GM12878 (cell line): ENCODE data around the gene ANAPC2. TPM values are rescaled to one million over a fixed set of nuclear protein-coding genes. Genes with fewer than 3 reads are reported as not detected.
A peak's percentile ranks its signal among the peaks of the same experiment; 100 is the strongest.

ENCODE experiments used
- ATAC-seq: fragments of 200-7000 bp; cut with Tn5 transposase; 3 replicates; pipeline ENCODE4 v1.9.1; 2020; ENCODE audit warnings: mild to moderate bottlenecking, moderate library complexity
- BruUV-seq: library from RNA; stranded (reverse); fragments of 400-500 nt; replicated peaks from 2 replicates; lab custom pipeline; 2021; lab: Mats Ljungman, UMichigan
- CTCF ChIA-PET: fragments of 300-600 bp; sonication (Branson Sonifier 250); formaldehyde crosslinking; extraction: SDS; loops from one replicate; lab custom pipeline; 2021; ENCODE audit warnings: inconsistent platforms; lab: Yijun Ruan, JAX
- POLR2A ChIA-PET: fragments of 350-600 bp; formaldehyde crosslinking; extraction: SDS; loops from one replicate; lab custom pipeline; 2021; ENCODE audit warnings: inconsistent platforms; lab: Charles Lee
- RAD21 ChIA-PET: fragments of 300-600 bp; sonication (Branson Sonifier 250); formaldehyde crosslinking; loops from one replicate; lab custom pipeline; 2023; ENCODE audit warnings: antibody characterized with exemption; ENCODE audit not compliant: unreplicated experiment; lab: Charles Lee
- SMC1A ChIA-PET: fragments of 300-600 bp; sonication (Branson Sonifier 250); formaldehyde crosslinking; loops from one replicate; lab custom pipeline; 2023; ENCODE audit not compliant: unreplicated experiment, uncharacterized antibody; lab: Charles Lee
- DNase-seq: peaks from one replicate; pipeline ENCODE4 v3.0.0-alpha.2; 2011; ENCODE audit warnings: low read depth, low spot score
- FAIRE-seq: peaks from 3 replicates; lab custom pipeline; 2011; peaks lifted over from hg19 to GRCh38; lab: Jason Lieb, UNC
- H2AFZ ChIP-seq: 2 replicates; pipeline ENCODE4 v1.6.0; 2011; ENCODE audit warnings: low read depth, low read length, control low read depth; ENCODE audit not compliant: control insufficient read depth
- H3K27ac ChIP-seq: 2 replicates; pipeline ENCODE4 v1.5.1; 2011; ENCODE audit warnings: control low read depth; ENCODE audit not compliant: control insufficient read depth, insufficient read depth
- H3K27me3 ChIP-seq, 2 experiments: replicated peaks in 1 of 2; 2 replicates each; pipeline versions ENCODE4 v1.6.0 to v1.6.1; 2011; ENCODE audit warnings: low read length in 1 of 2; ENCODE audit not compliant: control insufficient read depth in 2 of 2, insufficient read depth in 2 of 2
- H3K36me3 ChIP-seq, 2 experiments: 2 replicates each; pipeline ENCODE4 v1.5.1; 2011; ENCODE audit warnings: low read length in 1 of 2; ENCODE audit not compliant: control insufficient read depth in 2 of 2, insufficient read depth in 2 of 2
- H3K4me1 ChIP-seq: 2 replicates; pipeline ENCODE4 v1.6.1; 2011; ENCODE audit warnings: mild to moderate bottlenecking, low read length, moderate library complexity, mixed read lengths; ENCODE audit not compliant: control insufficient read depth, insufficient read depth
- H3K4me2 ChIP-seq: 2 replicates; pipeline ENCODE4 v1.6.0; 2011; ENCODE audit warnings: control low read depth; ENCODE audit not compliant: control insufficient read depth, insufficient read depth
- H3K4me3 ChIP-seq: fragments of 200-600 bp; sonication (generic); 2 replicates; pipeline ENCODE4 v1.5.1; 2016
- H3K79me2 ChIP-seq: 2 replicates; pipeline ENCODE4 v1.6.0; 2011; ENCODE audit warnings: low read length; ENCODE audit not compliant: control insufficient read depth, insufficient read depth
- H3K9ac ChIP-seq: 2 replicates; pipeline ENCODE4 v1.8.0; 2011; ENCODE audit warnings: low read length, control low read depth, mixed read lengths; ENCODE audit not compliant: control insufficient read depth, insufficient read depth
- H3K9me3 ChIP-seq: replicated peaks from 3 replicates; pipeline ENCODE4 v1.5.1; 2011; ENCODE audit warnings: mild to moderate bottlenecking, low read length; ENCODE audit not compliant: control insufficient read depth, insufficient read depth
- H4K20me1 ChIP-seq: 2 replicates; pipeline ENCODE4 v1.6.0; 2011; ENCODE audit not compliant: control insufficient read depth, insufficient read depth
- CBX5 ChIP-seq: sonication (generic); IDR thresholded peaks from 2 replicates; pipeline ENCODE4 v1.6.1; 2016; ENCODE audit warnings: low read depth, moderate library complexity, mild to moderate bottlenecking, inconsistent platforms
- CHD2 ChIP-seq: IDR thresholded peaks from 2 replicates; pipeline ENCODE4 v1.6.1; 2011; ENCODE audit warnings: low read depth, low read length, improper control_type of control experiment, borderline replicate concordance
- CHD4 ChIP-seq: fragments of 200-600 bp; sonication (generic); IDR thresholded peaks from 2 replicates; pipeline ENCODE4 v1.6.1; 2016; ENCODE audit warnings: mild to moderate bottlenecking
- EGR1 ChIP-seq, 2 experiments: IDR thresholded peaks; 1 replicate in 1 of 2; 2 replicates in 1 of 2; pipeline ENCODE4 v1.6.1; 2011 to 2012; ENCODE audit warnings: low read depth in 2 of 2, low read length in 2 of 2, borderline replicate concordance in 1 of 2, mild to moderate bottlenecking in 1 of 2, moderate library complexity in 1 of 2
- GATAD2B ChIP-seq: fragments of 450-650 bp; conservative IDR thresholded peaks from 2 replicates; pipeline ENCODE4 v1.6.1; 2017; ENCODE audit warnings: low read depth, mild to moderate bottlenecking, moderate library complexity
- IRF4 ChIP-seq: IDR thresholded peaks from 2 replicates; pipeline ENCODE4 v1.6.1; 2011; ENCODE audit warnings: low read depth, low read length
- LARP7 ChIP-seq: fragments of 450-650 bp; IDR thresholded peaks from 2 replicates; pipeline ENCODE4 v1.6.1; 2017; ENCODE audit warnings: mild to moderate bottlenecking
- NR2C1 ChIP-seq: fragments of 450-650 bp; IDR thresholded peaks from 2 replicates; pipeline ENCODE4 v1.6.1; 2017; ENCODE audit warnings: antibody characterized with exemption, mild to moderate bottlenecking, moderate library complexity
- POLR2AphosphoS5 ChIP-seq: IDR thresholded peaks from 2 replicates; pipeline ENCODE4 v1.6.1; 2011; ENCODE audit warnings: mild to moderate bottlenecking, low read length, inconsistent platforms
- RELB ChIP-seq: fragments of 450-650 bp; IDR thresholded peaks from 2 replicates; pipeline ENCODE4 v1.6.1; 2017; ENCODE audit warnings: low read depth, mild to moderate bottlenecking, moderate library complexity
- SIX5 ChIP-seq: IDR thresholded peaks from 2 replicates; pipeline ENCODE4 v1.6.1; 2011; ENCODE audit warnings: mild to moderate bottlenecking, low read depth, low read length, moderate library complexity; ENCODE audit not compliant: severe bottlenecking
- SMAD1 ChIP-seq: fragments of 450-650 bp; IDR thresholded peaks from 2 replicates; pipeline ENCODE4 v1.6.1; 2018; ENCODE audit warnings: mild to moderate bottlenecking, low read depth; ENCODE audit not compliant: partially characterized antibody
- SMC3 ChIP-seq: IDR thresholded peaks from 2 replicates; pipeline ENCODE4 v1.6.1; 2011; ENCODE audit warnings: low read length, improper control_type of control experiment, borderline replicate concordance
- SP1 ChIP-seq: IDR thresholded peaks from one replicate; pipeline ENCODE4 v1.6.1; 2011; ENCODE audit warnings: low read depth, low read length
- ZBTB11 ChIP-seq: fragments of 450-650 bp; formaldehyde crosslinking; IDR thresholded peaks from 2 replicates; pipeline ENCODE4 v1.5.0; 2022; ENCODE audit warnings: mild to moderate bottlenecking, missing genetic modification characterization
- WGBS: methylation state at CpG from one replicate; pipeline ENCODE4 v1.1.6; 2016; ENCODE audit warnings: low lambda C conversion rate; ENCODE audit not compliant: insufficient replicate concordance, insufficient coverage; ENCODE audit errors: missing lambda C conversion rate; 5-methylcytosine and 5-hydroxymethylcytosine counted together
- in situ Hi-C: fragments of 300-500 bp; cut with MboI; formaldehyde crosslinking; loops from 9 replicates; pipeline ENCODE4 v1.14.3; 2018; ENCODE audit warnings: mixed read lengths
- intact Hi-C: fragments of 100-400 bp; cut with micrococcal nuclease; formaldehyde crosslinking; loops from one replicate; pipeline ENCODE4 v1.14.2; 2022; ENCODE audit not compliant: unreplicated experiment
- polyA plus RNA-seq, 11 experiments: library from polyadenylated mRNA; depleted of rRNA in 4 of 11; unstranded in 6 of 11; stranded (reverse) in 5 of 11; fragments of >200 nt; fragmentation: Nextera tagmentation in 4 of 11; fragmentation: Illumina TruSeq in 1 of 11; extraction: Ambion mirVana in 4 of 11; extraction: Trizol in 1 of 11; gene quantifications; 1 replicate in 1 of 11; 2 replicates in 10 of 11; pipeline versions ENCODE4 v1.2.1 to v1.2.3, GENCODE V29; 2011 to 2016; ENCODE audit warnings: inconsistent platforms in 2 of 11, missing spikeins in 2 of 11, low read depth in 1 of 11
- total RNA-seq, 4 experiments: library from RNA; depleted of rRNA in 3 of 4; stranded (reverse); fragments of >200 nt in 3 of 4; fragmentation: Illumina TruSeq in 1 of 4; extraction: Trizol in 1 of 4; gene quantifications; 2 replicates each; pipeline versions ENCODE4 v1.2.1 to v1.2.3, GENCODE V29; 2013 to 2021

Gene ANAPC2
- total and polyA plus RNA-seq, 10 of the 15 experiments (the other 5 are each of a cell fraction or from before 2014, with no cell fraction given), result 0.03 to 65.2 (median 20.5) TPM

GRCh38 chr9:137156567-137157375, 31.6 kb downstream of the ANAPC2 start:
- DNase-seq (no peak), FAIRE-seq (no peak), ATAC-seq (peak; percentile 73)
- intact Hi-C loops, result no loop called here
- H3K4me1 ChIP-seq, result peaks cover 31% of the 10 kb centered on the region
- H3K4me2 ChIP-seq, result peak overlapping the region; percentile 70
- BruUV-seq, result TSS peak; percentile 73
- H3K79me2 ChIP-seq, result no peaks in the 10 kb centered on the region
- H3K27ac ChIP-seq, result no peak overlapping the region
- RAD21 ChIA-PET, result interaction anchor here (0.5 to 1.5 kb wide), 6 partner anchors 10 to 121 kb away, joined by 3 to 5 read pairs (median 4); partner anchors contain the start of genes TOR4A and TPRN
- H3K9ac ChIP-seq, result no peak overlapping the region
- SMC1A ChIA-PET, result interaction anchor here (0.8 to 1.6 kb wide), 5 partner anchors 27 to 121 kb away, joined by 3 to 5 read pairs (median 3); partner anchors contain the start of genes ANAPC2, SSNA1 and TOR4A
- WGBS, result under 1% methylated on average over 60 of the region's 65 CpGs
- H4K20me1 ChIP-seq, result no peaks in the 10 kb centered on the region
- H3K4me3 ChIP-seq, result peak overlapping the region; percentile 39; the same call in 1 of the 2 replicates
- in situ Hi-C loops, result no loop called here
- no peaks in the 10 kb centered on the region for H3K27me3 ChIP-seq
- H2AFZ ChIP-seq, result peak overlapping the region; percentile 50
- no peaks in the 10 kb centered on the region for H3K36me3 ChIP-seq
- H3K9me3 ChIP-seq, result no peaks in the 10 kb centered on the region; the same call in 1 of the 3 replicates
- CTCF ChIA-PET, result interaction anchor here (0.7 to 1.3 kb wide), 3 partner anchors 46 to 80 kb away, joined by 3 to 4 read pairs (median 4); partner anchors contain the start of gene MAN1B1
- POLR2A ChIA-PET, result interaction anchor here (0.5 to 3.7 kb wide), 13 partner anchors 13 to 124 kb away, joined by 3 to 37 read pairs (median 6); partner anchors contain the start of genes LRRC26, RNF208, RNF224 and TUBB4B
- TF ChIP-seq SP1 (peak; percentile 16), IRF4 (no peak), SMC3 (no peak), RELB (no peak), NR2C1 (no peak), CHD4 (no peak), GATAD2B (peak; percentile 69; the same call in 1 of the 2 replicates), LARP7 (peak; percentile 48; the same call in 1 of the 2 replicates), CHD2 (no peak), CBX5 (no peak), SMAD1 (no peak), SIX5 (no peak), POLR2AphosphoS5 (no peak), EGR1 (IDR thresholded peaks at IDR 0.05; ENCODE audit: borderline replicate concordance in 1 of 2, low read depth in 2 of 2, low read length in 2 of 2) (peak in 1 of 2 experiments; percentile 45; a peak in 1 of 3 replicates), ZBTB11 (no peak)
